Measurements from ENCODE around the gene LRMDA. TPM values are rescaled to one million over a fixed set of nuclear protein-coding genes. Genes with fewer than 3 reads are reported as not detected.
"Not testable (repeated sequence)": the region's sequence is repeated elsewhere in the genome, so short reads cannot be mapped to it uniquely, and the experiment has no call there.

LRMDA gene
- total and polyA plus RNA-seq, 2 of the 4 experiments (the other 2 are of a cell fraction) = 0.07 TPM; not detected in 1

DNA sequence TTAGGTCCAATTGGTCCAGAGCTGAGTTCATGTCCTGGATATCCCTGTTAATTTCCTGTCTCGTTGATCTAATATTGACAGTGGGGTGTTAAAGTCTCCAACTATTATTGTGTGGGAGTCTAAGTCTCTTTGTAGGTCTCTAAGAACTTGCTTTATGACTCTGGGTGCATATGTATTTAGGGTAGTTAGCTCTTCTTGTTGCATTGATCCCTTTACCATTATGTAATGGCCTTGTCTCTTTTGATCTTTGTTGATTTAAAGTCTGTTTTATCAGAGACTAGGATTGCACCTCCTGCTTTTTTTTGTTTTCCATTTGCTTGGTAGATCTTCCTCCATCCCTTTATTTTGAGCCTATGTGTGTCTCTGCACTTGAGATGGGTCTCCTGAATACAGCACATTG lies 87.8 kb downstream of the LRMDA start:
- H3K14ac ChIP-seq (replicated peaks; ENCODE audit: low read depth, low read length); H2BK120ac ChIP-seq (ENCODE audit: low read depth, low read length); POLR2A ChIA-PET (ENCODE audit: unreplicated experiment); H3K56ac ChIP-seq (ENCODE audit: extremely low read depth, insufficient read depth, low read length); H4K8ac ChIP-seq (ENCODE audit: low read depth in 2 of 2, low read length in 2 of 2); H3K4me1 ChIP-seq (ENCODE audit: control insufficient read depth, insufficient read depth, low read length); H3K4me2 ChIP-seq (ENCODE audit: low read depth, low read length); dilution Hi-C loops (cut with HindIII; ENCODE audit: low sequenced_read_pairs, unreplicated experiment); H2AK9ac ChIP-seq (replicated peaks; ENCODE audit: low read depth, low read length, poor library complexity); H3K27ac ChIP-seq (ENCODE audit: insufficient read depth, low read length); H2BK20ac ChIP-seq (ENCODE audit: low read depth, low read length); CTCF ChIA-PET; H3K9me3 ChIP-seq (ENCODE audit: control insufficient read depth, insufficient read depth, low read length); H4K91ac ChIP-seq (ENCODE audit: insufficient read depth, low read depth, low read length); intact Hi-C loops (cut with micrococcal nuclease); BruUV-seq (replicated peaks); H2AK5ac ChIP-seq (ENCODE audit: low read depth, low read length); H3K23ac ChIP-seq (ENCODE audit: low read depth, low read length); H2BK15ac ChIP-seq (ENCODE audit: low read depth, low read length); H3K9me1 ChIP-seq (ENCODE audit: insufficient read depth, low read length); H3K4ac ChIP-seq (ENCODE audit: low read depth, low read length); H3K27me3 ChIP-seq (ENCODE audit: control insufficient read depth, insufficient read depth, low read length); ATAC-seq (ENCODE audit: low read depth); H4K20me1 ChIP-seq (ENCODE audit: insufficient read depth, low read length); DNase-seq; H3K4me3 ChIP-seq (ENCODE audit: insufficient read depth, low read depth, low read length); H3K36me3 ChIP-seq (ENCODE audit: control insufficient read depth, insufficient read depth, low read length); H2AFZ ChIP-seq (replicated peaks; ENCODE audit: low read length, poor library complexity); H3K18ac ChIP-seq (ENCODE audit: low read depth, low read length); H3K79me1 ChIP-seq (ENCODE audit: low read depth in 1 of 2, low read length in 2 of 2); H4K5ac ChIP-seq (ENCODE audit: low read depth, low read length); in situ Hi-C loops (cut with MboI; ENCODE audit: low sequenced_read_pairs); H3K9ac ChIP-seq (ENCODE audit: low read depth, low read length); H2BK5ac ChIP-seq (ENCODE audit: low read depth, low read length, poor library complexity, severe bottlenecking): not testable (repeated sequence)
- WGBS, 2 experiments (ENCODE audit: extremely low coverage in 2 of 2, insufficient read length in 1 of 2) = no CpG with 5 or more reads among the region's 1 CpG

GRCh38 chr10:75521194-75521829 lies 89.9 kb downstream of the LRMDA start:
- H3K9ac ChIP-seq (ENCODE audit: low read depth, low read length); H3K18ac ChIP-seq (ENCODE audit: low read depth, low read length); H4K91ac ChIP-seq (ENCODE audit: insufficient read depth, low read depth, low read length); H4K5ac ChIP-seq (ENCODE audit: low read depth, low read length); H3K4ac ChIP-seq (ENCODE audit: low read depth, low read length); H2BK5ac ChIP-seq (ENCODE audit: low read depth, low read length, poor library complexity, severe bottlenecking); H3K9me3 ChIP-seq (ENCODE audit: control insufficient read depth, insufficient read depth, low read length); H3K79me1 ChIP-seq (ENCODE audit: low read depth in 1 of 2, low read length in 2 of 2); H3K27ac ChIP-seq (ENCODE audit: insufficient read depth, low read length); ATAC-seq (ENCODE audit: low read depth); H3K9me1 ChIP-seq (ENCODE audit: insufficient read depth, low read length); H3K27me3 ChIP-seq (ENCODE audit: control insufficient read depth, insufficient read depth, low read length); H3K36me3 ChIP-seq (ENCODE audit: control insufficient read depth, insufficient read depth, low read length); in situ Hi-C loops (cut with MboI; ENCODE audit: low sequenced_read_pairs); H2BK20ac ChIP-seq (ENCODE audit: low read depth, low read length); intact Hi-C loops (cut with micrococcal nuclease); CTCF ChIA-PET; H3K14ac ChIP-seq (replicated peaks; ENCODE audit: low read depth, low read length); H4K8ac ChIP-seq (ENCODE audit: low read depth in 2 of 2, low read length in 2 of 2); H4K20me1 ChIP-seq (ENCODE audit: insufficient read depth, low read length); H3K4me2 ChIP-seq (ENCODE audit: low read depth, low read length); H3K4me1 ChIP-seq (ENCODE audit: control insufficient read depth, insufficient read depth, low read length); H2AK5ac ChIP-seq (ENCODE audit: low read depth, low read length); H2AK9ac ChIP-seq (replicated peaks; ENCODE audit: low read depth, low read length, poor library complexity); BruUV-seq (replicated peaks); H2BK120ac ChIP-seq (ENCODE audit: low read depth, low read length); dilution Hi-C loops (cut with HindIII; ENCODE audit: low sequenced_read_pairs, unreplicated experiment); POLR2A ChIA-PET (ENCODE audit: unreplicated experiment); DNase-seq; H3K56ac ChIP-seq (ENCODE audit: extremely low read depth, insufficient read depth, low read length); H3K4me3 ChIP-seq (ENCODE audit: insufficient read depth, low read depth, low read length); H3K23ac ChIP-seq (ENCODE audit: low read depth, low read length); H2AFZ ChIP-seq (replicated peaks; ENCODE audit: low read length, poor library complexity); H2BK15ac ChIP-seq (ENCODE audit: low read depth, low read length): not testable (repeated sequence)
- WGBS, 2 experiments (ENCODE audit: extremely low coverage in 2 of 2, insufficient read length in 1 of 2) = no CpG with 5 or more reads among the region's 16 CpGs

All from IMR-90 (cell line).